ENCODE data around the gene EPB41L4B. TPM values are rescaled to one million over a fixed set of nuclear protein-coding genes. Genes with fewer than 3 reads are reported as not detected.
A peak's percentile ranks its signal among the peaks of the same experiment; 100 is the strongest.

The EPB41L4B gene
- total RNA-seq, 1 experiment from 2014 or later: 20.2 TPM

GRCh38 chr9:109309282-109309681 is 11.6 kb downstream of the EPB41L4B start:
- peaks cover 11% of the 10 kb centered on the region for H3K36me3 Mint-ChIP-seq (ENCODE audit: insufficient read depth, unreplicated experiment)
- no peaks in the 10 kb centered on the region for H3K27me3 Mint-ChIP-seq (ENCODE audit: insufficient read depth, unreplicated experiment)

GRCh38 chr9:109307380-109308240 is 13.2 kb downstream of the EPB41L4B start:
- CTCF ChIA-PET: interaction anchor here (0.7 to 1.0 kb wide), 3 partner anchors 9 to 62 kb away, joined by 3 to 6 read pairs (median 4); no protein-coding TSS in a partner anchor
- H3K4me3 Mint-ChIP-seq (ENCODE audit: unreplicated experiment): no peak overlapping the region
- no peak overlapping the region for H3K27ac Mint-ChIP-seq (ENCODE audit: low read depth, unreplicated experiment)
- intact Hi-C loops (cut with micrococcal nuclease): no loop called here
- peaks cover 41% of the 10 kb centered on the region for H3K4me1 Mint-ChIP-seq (ENCODE audit: insufficient read depth, unreplicated experiment)
- no peaks in the 10 kb centered on the region for H3K9me3 Mint-ChIP-seq (ENCODE audit: unreplicated experiment)
- H3K36me3 Mint-ChIP-seq (ENCODE audit: insufficient read depth, unreplicated experiment): peaks cover 7% of the 10 kb centered on the region
- BruUV-seq (replicated peaks): no TSS peak
- TF ChIP-seq CTCF (IDR thresholded peaks at IDR 0.05; ENCODE audit: unreplicated experiment): no peak
- DNase-seq (ENCODE audit: unreplicated experiment): peak; percentile 49
- POLR2A ChIA-PET: interaction anchor here (0.6 to 0.9 kb wide), 2 partner anchors 9 to 20 kb away, joined by 3 to 4 read pairs; no protein-coding TSS in a partner anchor
- H3K27me3 Mint-ChIP-seq (ENCODE audit: insufficient read depth, unreplicated experiment): no peaks in the 10 kb centered on the region

More at GRCh38 chr9:109309282-109309681, 11.6 kb downstream of the EPB41L4B start:
- no peak overlapping the region for H3K4me3 Mint-ChIP-seq (ENCODE audit: unreplicated experiment)
- no peaks in the 10 kb centered on the region for H3K9me3 Mint-ChIP-seq (ENCODE audit: unreplicated experiment)
- POLR2A ChIA-PET: interaction anchor here (1.0 kb wide), 1 partner anchor 12 kb away, joined by 3 read pairs; no protein-coding TSS in a partner anchor
- CTCF ChIA-PET: interaction anchor here (0.6 to 1.6 kb wide), 4 partner anchors 9 to 508 kb away, joined by 3 to 6 read pairs (median 3); no protein-coding TSS in a partner anchor
- no TSS peak for BruUV-seq (replicated peaks)
- intact Hi-C loops (cut with micrococcal nuclease): no loop called here
- TF ChIP-seq CTCF (IDR thresholded peaks at IDR 0.05; ENCODE audit: unreplicated experiment): no peak
- no peak overlapping the region for H3K27ac Mint-ChIP-seq (ENCODE audit: low read depth, unreplicated experiment)
- H3K4me1 Mint-ChIP-seq (ENCODE audit: insufficient read depth, unreplicated experiment): peaks cover 52% of the 10 kb centered on the region
- DNase-seq (ENCODE audit: unreplicated experiment): no peak

GRCh38 chr9:109305801-109306200 is 15.1 kb downstream of the EPB41L4B start:
- no peak for TF ChIP-seq CTCF (IDR thresholded peaks at IDR 0.05; ENCODE audit: unreplicated experiment)
- no TSS peak for BruUV-seq (replicated peaks)
- ChIA-PET POLR2A (interaction anchor here (1.4 kb wide), 1 partner anchor 11 kb away, joined by 4 read pairs; no protein-coding TSS in a partner anchor), CTCF (interaction anchor here (0.8 kb wide), 1 partner anchor 40 kb away, joined by 3 read pairs; no protein-coding TSS in a partner anchor)
- Mint-ChIP-seq H3K4me3 (ENCODE audit: unreplicated experiment) (no peak overlapping the region), H3K36me3 (ENCODE audit: insufficient read depth, unreplicated experiment) (peaks cover 7% of the 10 kb centered on the region), H3K9me3 (ENCODE audit: unreplicated experiment) (no peaks in the 10 kb centered on the region), H3K27ac (ENCODE audit: low read depth, unreplicated experiment) (no peak overlapping the region), H3K27me3 (ENCODE audit: insufficient read depth, unreplicated experiment) (no peaks in the 10 kb centered on the region), H3K4me1 (ENCODE audit: insufficient read depth, unreplicated experiment) (peaks cover 32% of the 10 kb centered on the region)
- intact Hi-C loops (cut with micrococcal nuclease): no loop called here
- no peak for DNase-seq (ENCODE audit: unreplicated experiment)

GRCh38 chr9:109304347-109304746 is 16.5 kb downstream of the EPB41L4B start:
- H3K27me3 Mint-ChIP-seq (ENCODE audit: insufficient read depth, unreplicated experiment): no peaks in the 10 kb centered on the region
- DNase-seq (ENCODE audit: unreplicated experiment): no peak
- H3K4me1 Mint-ChIP-seq (ENCODE audit: insufficient read depth, unreplicated experiment): peaks cover 18% of the 10 kb centered on the region
- peaks cover 7% of the 10 kb centered on the region for H3K36me3 Mint-ChIP-seq (ENCODE audit: insufficient read depth, unreplicated experiment)
- ChIA-PET POLR2A (interaction anchor here (0.7 to 1.0 kb wide), 2 partner anchors 24 to 1867 kb away, joined by 3 to 4 read pairs; no protein-coding TSS in a partner anchor), CTCF (interaction anchor here (0.6 kb wide), 1 partner anchor 62 kb away, joined by 4 read pairs; no protein-coding TSS in a partner anchor)
- no peaks in the 10 kb centered on the region for H3K9me3 Mint-ChIP-seq (ENCODE audit: unreplicated experiment)
- BruUV-seq (replicated peaks): no TSS peak
- no peak overlapping the region for H3K4me3 Mint-ChIP-seq (ENCODE audit: unreplicated experiment)
- no peak for TF ChIP-seq CTCF (IDR thresholded peaks at IDR 0.05; ENCODE audit: unreplicated experiment)
- intact Hi-C loops (cut with micrococcal nuclease): no loop called here
- H3K27ac Mint-ChIP-seq (ENCODE audit: low read depth, unreplicated experiment): no peak overlapping the region

Data from MCF 10A (cell line).